Activated T-helper 1 cell treated with anti-CD3 and anti-CD28 coated beads, Interleukin-12 subunit alpha, Interleukin-12 subunit beta, Interleukin-2, Interleukin-4 antibody, amounts not matched to agents 30 ng/mL and 10 ng/mL and 1 ng/mL, durations not matched to agents 14 hours and 24 hours and 36 hours (primary cell): Measurements from ENCODE around the gene SARM1. TPM values are rescaled to one million over a fixed set of nuclear protein-coding genes. Genes with fewer than 3 reads are reported as not detected.
"Not testable (repeated sequence)": the region's sequence is repeated elsewhere in the genome, so short reads cannot be mapped to it uniquely, and the experiment has no call there.

Experiments
- DNase-seq: peaks from one replicate; pipeline ENCODE4 v3.0.0; 2021; ENCODE audit warnings: low spot score
- H3K27ac Mint-ChIP-seq: one replicate; pipeline ENCODE4 v1.8.0; 2021; ENCODE audit warnings: mild to moderate bottlenecking, mixed read lengths
- H3K27me3 Mint-ChIP-seq: one replicate; pipeline ENCODE4 v1.8.0; 2022; ENCODE audit warnings: mild to moderate bottlenecking, moderate library complexity, mixed read lengths; ENCODE audit not compliant: insufficient read depth
- H3K36me3 Mint-ChIP-seq: one replicate; pipeline ENCODE4 v1.8.0; 2021; ENCODE audit warnings: low read depth, mixed read lengths
- H3K4me1 Mint-ChIP-seq: one replicate; pipeline ENCODE4 v1.8.0; 2021; ENCODE audit warnings: low read depth, mixed read lengths
- H3K4me3 Mint-ChIP-seq: one replicate; pipeline ENCODE4 v1.8.0; 2021; ENCODE audit warnings: mild to moderate bottlenecking, moderate library complexity, mixed read lengths
- H3K9me3 Mint-ChIP-seq: one replicate; pipeline ENCODE4 v1.8.0; 2021; ENCODE audit warnings: mixed read lengths
- intact Hi-C: fragments of 100-400 bp; cut with micrococcal nuclease; formaldehyde crosslinking; loops from one replicate; pipeline ENCODE4 v1.15.1; 2024
- total RNA-seq: library from RNA; stranded (reverse); gene quantifications from 2 replicates; pipeline ENCODE4 v1.2.3, GENCODE V29; 2022

The SARM1 gene
- total RNA-seq, 1 donor from 2014 or later = 45.6 TPM

GRCh38 chr17:28334666-28335200 lies 36.8 kb upstream of the SARM1 start:
- no peaks in the 10 kb centered on the region for H3K9me3 Mint-ChIP-seq
- intact Hi-C loops = loop anchor here (1.0 to 5.0 kb wide), 10 partner anchors 15 to 524 kb away; partner anchors contain the start of genes POLDIP2, RPL23A, SARM1 and SLC46A1
- peak overlapping the region; percentile 97 for H3K27ac Mint-ChIP-seq

GRCh38 chr17:28335201-28335958 lies 36.1 kb upstream of the SARM1 start, which contains the start of the genes IFT20 and TNFAIP1:
Gene IFT20 (minus strand): TSS chr17:28335472. CDS start chr17:28331985, 3,487 bp downstream.
Gene TNFAIP1 (plus strand): TSS chr17:28335761. CDS start chr17:28339522, 3,761 bp downstream.
- Mint-ChIP-seq H3K9me3 (no peaks in the 10 kb centered on the region), H3K4me1 (peaks cover 45% of the 10 kb centered on the region), H3K4me3 (peak within 1 kb of the TSS; percentile 99), H3K27me3 (no peaks in the 10 kb centered on the region), H3K36me3 (peaks cover 11% of the 10 kb centered on the region), H3K27ac (peak within 1 kb of the TSS; percentile 97)
- peak; percentile 98 for DNase-seq
- intact Hi-C loops = loop anchor here (1.0 to 5.0 kb wide), 10 partner anchors 16 to 525 kb away; partner anchors contain the start of genes POLDIP2, RPL23A, SARM1 and SLC46A1

More at GRCh38 chr17:28334666-28335200, 36.8 kb upstream of the SARM1 start:
- Mint-ChIP-seq H3K27me3 (no peaks in the 10 kb centered on the region), H3K4me1 (peaks cover 45% of the 10 kb centered on the region), H3K4me3 (peak overlapping the region; percentile 99), H3K36me3 (peaks cover 8% of the 10 kb centered on the region)
- DNase-seq = no peak

GRCh38 chr17:28335959-28336871 lies 35.3 kb upstream of the SARM1 start:
- DNase-seq = no peak

GRCh38 chr17:28338056-28338768 lies 33.3 kb upstream of the SARM1 start:
- no peak for DNase-seq
- Mint-ChIP-seq H3K4me3 (no peak overlapping the region), H3K36me3 (peaks cover 24% of the 10 kb centered on the region), H3K27ac (peak overlapping the region; percentile 4), H3K4me1 (peaks cover 39% of the 10 kb centered on the region), H3K27me3 (no peaks in the 10 kb centered on the region), H3K9me3 (no peaks in the 10 kb centered on the region)
- intact Hi-C loops = loop anchor here (5.0 kb wide), 2 partner anchors 69 to 259 kb away; partner anchors contain the start of genes SLC46A1 and SPAG5

More at GRCh38 chr17:28335959-28336871, 35.3 kb upstream of the SARM1 start:
- Mint-ChIP-seq H3K36me3 (peaks cover 15% of the 10 kb centered on the region), H3K4me1 (peaks cover 45% of the 10 kb centered on the region), H3K27ac (peak overlapping the region; percentile 97), H3K9me3 (no peaks in the 10 kb centered on the region), H3K4me3 (peak overlapping the region; percentile 99), H3K27me3 (no peaks in the 10 kb centered on the region)
- intact Hi-C loops = loop anchor here (1.0 to 5.0 kb wide), 10 partner anchors 17 to 526 kb away; partner anchors contain the start of genes POLDIP2, RPL23A, SARM1 and SLC46A1

- intact Hi-C loops = loop anchor here (5.0 kb wide), 2 partner anchors 69 to 259 kb away; partner anchors contain the start of genes SLC46A1 and SPAG5
- H3K9me3 Mint-ChIP-seq, H3K4me3 Mint-ChIP-seq, H3K27ac Mint-ChIP-seq, H3K27me3 Mint-ChIP-seq, DNase-seq: not testable (repeated sequence)
- Mint-ChIP-seq H3K36me3 (peaks cover 24% of the 10 kb centered on the region), H3K4me1 (peaks cover 37% of the 10 kb centered on the region)
Observed at GRCh38 chr17:28338769-28339212, 32.7 kb upstream of the SARM1 start.

GRCh38 chr17:28339431-28339830 lies 32.1 kb upstream of the SARM1 start:
- no peaks in the 10 kb centered on the region for H3K9me3 Mint-ChIP-seq
- H3K27ac Mint-ChIP-seq = no peak overlapping the region
- H3K36me3 Mint-ChIP-seq = peaks cover 31% of the 10 kb centered on the region
- no peak overlapping the region for H3K4me3 Mint-ChIP-seq
- H3K27me3 Mint-ChIP-seq = no peaks in the 10 kb centered on the region
- H3K4me1 Mint-ChIP-seq = peaks cover 30% of the 10 kb centered on the region
- no peak for DNase-seq
- intact Hi-C loops = loop anchor here (5.0 kb wide), 2 partner anchors 68 to 258 kb away; partner anchors contain the start of genes SLC46A1 and SPAG5

- peaks cover 34% of the 10 kb centered on the region for H3K36me3 Mint-ChIP-seq
- no peak overlapping the region for H3K27ac Mint-ChIP-seq
- H3K27me3 Mint-ChIP-seq = no peaks in the 10 kb centered on the region
- H3K4me3 Mint-ChIP-seq = no peak overlapping the region
- H3K4me1 Mint-ChIP-seq = peaks cover 25% of the 10 kb centered on the region
- H3K9me3 Mint-ChIP-seq = no peaks in the 10 kb centered on the region
- DNase-seq = no peak
- intact Hi-C loops = no loop called here
Observed at GRCh38 chr17:28340374-28340773, 31.1 kb upstream of the SARM1 start.

GRCh38 chr17:28341516-28341915 lies 30.0 kb upstream of the SARM1 start:
- no peak for DNase-seq
- H3K36me3 Mint-ChIP-seq = peaks cover 40% of the 10 kb centered on the region
- intact Hi-C loops = no loop called here
- peaks cover 20% of the 10 kb centered on the region for H3K4me1 Mint-ChIP-seq
- no peaks in the 10 kb centered on the region for H3K9me3 Mint-ChIP-seq
- no peaks in the 10 kb centered on the region for H3K27me3 Mint-ChIP-seq
- H3K27ac Mint-ChIP-seq = no peak overlapping the region
- H3K4me3 Mint-ChIP-seq = no peak overlapping the region

GRCh38 chr17:28342313-28342712 lies 29.2 kb upstream of the SARM1 start:
- intact Hi-C loops = no loop called here
- DNase-seq = no peak
- no peaks in the 10 kb centered on the region for H3K9me3 Mint-ChIP-seq
- H3K27me3 Mint-ChIP-seq = no peaks in the 10 kb centered on the region
- H3K4me1 Mint-ChIP-seq = peaks cover 12% of the 10 kb centered on the region
- H3K4me3 Mint-ChIP-seq = no peak overlapping the region
- H3K27ac Mint-ChIP-seq = no peak overlapping the region
- peaks cover 45% of the 10 kb centered on the region for H3K36me3 Mint-ChIP-seq

GRCh38 chr17:28343491-28343932 lies 28.0 kb upstream of the SARM1 start:
- Mint-ChIP-seq H3K36me3 (peaks cover 48% of the 10 kb centered on the region), H3K4me1 (peaks cover 2% of the 10 kb centered on the region), H3K27me3 (no peaks in the 10 kb centered on the region), H3K4me3 (no peak overlapping the region), H3K27ac (no peak overlapping the region), H3K9me3 (no peaks in the 10 kb centered on the region)
- intact Hi-C loops = no loop called here
- no peak for DNase-seq

- H3K4me3 Mint-ChIP-seq = no peak overlapping the region
- intact Hi-C loops = no loop called here
- peaks cover 48% of the 10 kb centered on the region for H3K36me3 Mint-ChIP-seq
- H3K27ac Mint-ChIP-seq = no peak overlapping the region
- H3K4me1 Mint-ChIP-seq = no peaks in the 10 kb centered on the region
- no peaks in the 10 kb centered on the region for H3K9me3 Mint-ChIP-seq
- no peak for DNase-seq
- H3K27me3 Mint-ChIP-seq = no peaks in the 10 kb centered on the region
Observed at GRCh38 chr17:28344011-28344410, 27.5 kb upstream of the SARM1 start.
